GM12892 (cell line): ENCODE results near the gene KCNIP3. TPM values are rescaled to one million over a fixed set of nuclear protein-coding genes. Genes with fewer than 3 reads are reported as not detected.

Experiments used
- DNase-seq: peaks from one replicate; pipeline ENCODE4 v3.0.0; 2011; ENCODE audit not compliant: insufficient read length
- FAIRE-seq: peaks from 2 replicates; lab custom pipeline; 2011; peaks lifted over from hg19 to GRCh38; lab: Jason Lieb, UNC
- POLR2A ChIP-seq: IDR thresholded peaks from 2 replicates; pipeline ENCODE4 v1.6.1; 2011; ENCODE audit warnings: low read depth, low read length, control low read depth
- POLR2AphosphoS5 ChIP-seq: IDR thresholded peaks from 2 replicates; pipeline ENCODE4 v1.6.1; 2011; ENCODE audit warnings: low read depth, low read length, control low read depth
- TAF1 ChIP-seq: IDR thresholded peaks from 2 replicates; pipeline ENCODE4 v1.6.1; 2011; ENCODE audit warnings: low read depth, mild to moderate bottlenecking, control low read depth, low read length, borderline replicate concordance
- polyA plus RNA-seq: library from polyadenylated mRNA; unstranded; fragments of >200 nt; gene quantifications from one replicate; pipeline ENCODE4 v1.2.1, GENCODE V29; 2012; ENCODE audit warnings: missing spikeins, inconsistent platforms; ENCODE audit not compliant: missing spikeins

Gene KCNIP3
- polyA plus RNA-seq, result not detected

- TF ChIP-seq POLR2AphosphoS5 (no peak), TAF1 (no peak), POLR2A (no peak)
- DNase-seq (no peak), FAIRE-seq (no peak)
Observed at GRCh38 chr2:95296880-95297487, at the start of gene KCNIP3. KCNIP3 (plus strand) TSS chr2:95297347; CDS start chr2:95297439, 92 bp downstream.

- DNase-seq, result no peak
- no peak for TF ChIP-seq POLR2A
- TF ChIP-seq POLR2AphosphoS5, result no peak
- TF ChIP-seq TAF1, result no peak
- no peak for FAIRE-seq
Observed at GRCh38 chr2:95258271-95258670, 38.9 kb upstream of the KCNIP3 start.

GRCh38 chr2:95260028-95261023 is 36.8 kb upstream of the KCNIP3 start:
- DNase-seq (no peak), FAIRE-seq (no peak)
- TF ChIP-seq POLR2AphosphoS5, result no peak
- TF ChIP-seq TAF1, result no peak
- TF ChIP-seq POLR2A, result no peak

- DNase-seq (no peak), FAIRE-seq (no peak)
- TF ChIP-seq POLR2A, result no peak
- TF ChIP-seq POLR2AphosphoS5, result no peak
- no peak for TF ChIP-seq TAF1
Observed at GRCh38 chr2:95261602-95262001, 35.5 kb upstream of the KCNIP3 start.

GRCh38 chr2:95262896-95263542 is 34.1 kb upstream of the KCNIP3 start:
- DNase-seq (no peak), FAIRE-seq (no peak)
- TF ChIP-seq POLR2AphosphoS5, result no peak
- no peak for TF ChIP-seq TAF1
- no peak for TF ChIP-seq POLR2A

GRCh38 chr2:95264624-95265023 is 32.5 kb upstream of the KCNIP3 start:
- DNase-seq, result no peak
- TF ChIP-seq POLR2A (no peak), TAF1 (no peak), POLR2AphosphoS5 (no peak)
- no peak for FAIRE-seq

GRCh38 chr2:95265182-95265581 is 32.0 kb upstream of the KCNIP3 start:
- FAIRE-seq (no peak), DNase-seq (no peak)
- no peak for TF ChIP-seq POLR2A
- no peak for TF ChIP-seq POLR2AphosphoS5
- TF ChIP-seq TAF1, result no peak

- no peak for DNase-seq
- TF ChIP-seq POLR2A (no peak), TAF1 (no peak), POLR2AphosphoS5 (no peak)
- FAIRE-seq, result no peak
Observed at GRCh38 chr2:95266781-95267430, 30.2 kb upstream of the KCNIP3 start.

- DNase-seq (no peak), FAIRE-seq (no peak)
- no peak for TF ChIP-seq POLR2AphosphoS5
Observed at GRCh38 chr2:95267458-95268210, 29.5 kb upstream of the KCNIP3 start.

GRCh38 chr2:95268211-95269035 is 28.7 kb upstream of the KCNIP3 start:
- FAIRE-seq (no peak), DNase-seq (no peak)
- TF ChIP-seq TAF1, result no peak
- TF ChIP-seq POLR2A, result no peak
- no peak for TF ChIP-seq POLR2AphosphoS5
